Measurements from ENCODE around the gene HEXIM2. TPM values are rescaled to one million over a fixed set of nuclear protein-coding genes. Genes with fewer than 3 reads are reported as not detected.

Gene HEXIM2
- total and polyA plus RNA-seq, 2 of the 13 experiments (the other 11 are each of a cell fraction or from before 2014, with no cell fraction given) = 27.1 to 32.4 TPM

DNA sequence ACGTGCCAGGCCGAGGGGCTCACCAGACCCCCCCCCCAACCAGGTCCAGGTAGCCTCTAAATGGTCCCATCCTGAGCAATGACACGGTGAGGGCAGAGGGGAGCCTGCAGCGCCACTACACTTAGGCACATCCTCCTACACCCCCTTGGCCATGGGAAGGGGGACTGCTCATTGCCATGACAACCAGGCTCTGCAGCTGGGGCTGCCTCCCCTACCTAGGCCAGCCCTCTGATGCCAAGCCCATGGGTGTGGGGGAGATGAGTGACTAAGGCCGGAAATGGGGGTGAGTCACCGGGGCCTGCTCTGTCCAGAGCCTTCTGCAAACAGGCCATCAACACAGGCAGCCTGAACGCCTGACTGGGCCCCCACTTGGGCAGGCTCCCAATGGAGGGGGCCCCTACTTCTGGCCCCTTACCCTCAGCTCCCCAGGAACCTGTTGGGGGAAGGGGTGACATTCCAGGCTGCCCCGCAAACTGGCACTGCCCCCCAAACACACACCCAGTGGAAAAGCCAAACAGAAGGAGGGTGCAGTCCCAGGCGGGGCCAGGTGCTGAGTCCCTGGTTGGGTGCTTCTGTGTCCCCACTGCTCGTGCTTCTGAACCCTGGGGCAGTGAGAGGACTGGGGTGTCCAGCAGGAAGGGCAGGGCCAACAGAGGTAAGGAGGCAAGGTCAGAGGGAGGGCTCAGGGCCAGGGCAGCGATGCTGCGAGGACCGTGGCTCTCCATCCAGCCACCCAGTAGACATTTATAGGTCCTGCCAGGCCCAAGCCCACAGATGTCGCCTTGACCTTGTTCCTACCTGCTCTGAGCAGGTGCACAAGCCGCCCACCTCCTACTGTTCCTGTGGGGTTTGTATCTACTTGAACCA is 37.5 kb upstream of the HEXIM2 start (continued):
- TF ChIP-seq ZIK1 (CRISPR knock-in tag; IDR thresholded peaks at IDR 0.05; ENCODE audit: borderline replicate concordance, low read depth) = no peak
- TF ChIP-seq MAZ (IDR thresholded peaks at IDR 0.05; ENCODE audit: borderline replicate concordance, low read depth, low read length) = peak; percentile 53; the same call in 1 of the 2 replicates
- TF ChIP-seq MAZ (CRISPR knock-in tag; IDR thresholded peaks at IDR 0.05; ENCODE audit: low read depth) = no peak
- TF ChIP-seq ZNF383 (CRISPR knock-in tag; IDR thresholded peaks at IDR 0.05; ENCODE audit: borderline replicate concordance) = no peak
- TF ChIP-seq, protein P1, sequence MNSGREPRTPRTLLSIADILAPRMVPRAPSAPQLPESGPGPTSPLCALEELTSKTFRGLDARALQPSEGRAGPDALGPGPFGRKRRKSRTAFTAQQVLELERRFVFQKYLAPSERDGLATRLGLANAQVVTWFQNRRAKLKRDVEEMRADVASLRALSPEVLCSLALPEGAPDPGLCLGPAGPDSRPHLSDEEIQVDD (CRISPR knock-in tag; IDR thresholded peaks at IDR 0.05; ENCODE audit: borderline replicate concordance) = 0 out of 2 replicates have a peak, but pooled peaks have one; percentile 24
- peak; percentile 77; the same call in 1 of the 2 replicates for TF ChIP-seq ZNF33B (CRISPR knock-in tag; IDR thresholded peaks at IDR 0.05)
- no peak for TF ChIP-seq DNMT3B (CRISPR knock-in tag; conservative IDR thresholded peaks at IDR 0.05)
- TF ChIP-seq SMC3 (IDR thresholded peaks at IDR 0.05; ENCODE audit: low read length) = no peak
- TF ChIP-seq ZNF333 (CRISPR knock-in tag; IDR thresholded peaks at IDR 0.05; ENCODE audit: borderline replicate concordance) = no peak
- TF ChIP-seq ZNF432 (CRISPR knock-in tag; IDR thresholded peaks at IDR 0.05; ENCODE audit: borderline replicate concordance) = no peak
- no peak for TF ChIP-seq ZNF10 (CRISPR knock-in tag; IDR thresholded peaks at IDR 0.05; ENCODE audit: borderline replicate concordance, low read depth)
- TF ChIP-seq ZNF724P (CRISPR knock-in tag; IDR thresholded peaks at IDR 0.05; ENCODE audit: borderline replicate concordance) = no peak
- no peak for TF ChIP-seq BRCA1 (CRISPR knock-in tag; IDR thresholded peaks at IDR 0.05)
- TF ChIP-seq, protein P2, sequence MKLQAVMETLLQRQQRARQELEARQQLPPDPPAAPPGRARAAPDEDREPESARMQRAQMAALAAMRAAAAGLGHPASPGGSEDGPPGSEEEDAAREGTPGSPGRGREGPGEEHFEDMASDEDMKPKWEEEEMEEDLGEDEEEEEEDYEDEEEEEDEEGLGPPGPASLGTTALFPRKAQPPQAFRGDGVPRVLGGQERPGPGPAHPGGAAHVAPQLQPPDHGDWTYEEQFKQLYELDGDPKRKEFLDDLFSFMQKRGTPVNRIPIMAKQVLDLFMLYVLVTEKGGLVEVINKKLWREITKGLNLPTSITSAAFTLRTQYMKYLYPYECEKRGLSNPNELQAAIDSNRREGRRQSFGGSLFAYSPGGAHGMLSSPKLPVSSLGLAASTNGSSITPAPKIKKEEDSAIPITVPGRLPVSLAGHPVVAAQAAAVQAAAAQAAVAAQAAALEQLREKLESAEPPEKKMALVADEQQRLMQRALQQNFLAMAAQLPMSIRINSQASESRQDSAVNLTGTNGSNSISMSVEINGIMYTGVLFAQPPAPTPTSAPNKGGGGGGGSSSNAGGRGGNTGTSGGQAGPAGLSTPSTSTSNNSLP (IDR thresholded peaks at IDR 0.05; ENCODE audit: low read depth, low read length) = no peak
- TF ChIP-seq ZNF788 (CRISPR knock-in tag; IDR thresholded peaks at IDR 0.05; ENCODE audit: borderline replicate concordance) = peak; percentile 61; the same call in 1 of the 2 replicates
- peak; percentile 37; the same call in 1 of the 2 replicates for TF ChIP-seq MXD4 (CRISPR knock-in tag; IDR thresholded peaks at IDR 0.05)
- TF ChIP-seq, protein P3, sequence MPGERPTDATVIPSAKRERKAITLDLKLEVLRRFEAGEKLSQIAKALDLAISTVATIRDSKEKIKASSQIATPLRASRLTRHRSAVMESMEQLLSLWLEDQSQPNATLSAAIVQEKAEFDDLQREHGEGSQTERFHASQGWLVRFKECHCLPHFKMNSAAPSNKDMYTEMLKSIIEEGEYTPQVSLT (CRISPR knock-in tag; IDR thresholded peaks at IDR 0.05; ENCODE audit: borderline replicate concordance, low read depth) = no peak
- TF ChIP-seq ZFX (CRISPR knock-in tag; IDR thresholded peaks at IDR 0.05; ENCODE audit: low read depth) = peak; percentile 92
- TF ChIP-seq ZNF652 (CRISPR knock-in tag; IDR thresholded peaks at IDR 0.05; ENCODE audit: borderline replicate concordance, low read depth) = no peak
- TF ChIP-seq, protein P4, sequence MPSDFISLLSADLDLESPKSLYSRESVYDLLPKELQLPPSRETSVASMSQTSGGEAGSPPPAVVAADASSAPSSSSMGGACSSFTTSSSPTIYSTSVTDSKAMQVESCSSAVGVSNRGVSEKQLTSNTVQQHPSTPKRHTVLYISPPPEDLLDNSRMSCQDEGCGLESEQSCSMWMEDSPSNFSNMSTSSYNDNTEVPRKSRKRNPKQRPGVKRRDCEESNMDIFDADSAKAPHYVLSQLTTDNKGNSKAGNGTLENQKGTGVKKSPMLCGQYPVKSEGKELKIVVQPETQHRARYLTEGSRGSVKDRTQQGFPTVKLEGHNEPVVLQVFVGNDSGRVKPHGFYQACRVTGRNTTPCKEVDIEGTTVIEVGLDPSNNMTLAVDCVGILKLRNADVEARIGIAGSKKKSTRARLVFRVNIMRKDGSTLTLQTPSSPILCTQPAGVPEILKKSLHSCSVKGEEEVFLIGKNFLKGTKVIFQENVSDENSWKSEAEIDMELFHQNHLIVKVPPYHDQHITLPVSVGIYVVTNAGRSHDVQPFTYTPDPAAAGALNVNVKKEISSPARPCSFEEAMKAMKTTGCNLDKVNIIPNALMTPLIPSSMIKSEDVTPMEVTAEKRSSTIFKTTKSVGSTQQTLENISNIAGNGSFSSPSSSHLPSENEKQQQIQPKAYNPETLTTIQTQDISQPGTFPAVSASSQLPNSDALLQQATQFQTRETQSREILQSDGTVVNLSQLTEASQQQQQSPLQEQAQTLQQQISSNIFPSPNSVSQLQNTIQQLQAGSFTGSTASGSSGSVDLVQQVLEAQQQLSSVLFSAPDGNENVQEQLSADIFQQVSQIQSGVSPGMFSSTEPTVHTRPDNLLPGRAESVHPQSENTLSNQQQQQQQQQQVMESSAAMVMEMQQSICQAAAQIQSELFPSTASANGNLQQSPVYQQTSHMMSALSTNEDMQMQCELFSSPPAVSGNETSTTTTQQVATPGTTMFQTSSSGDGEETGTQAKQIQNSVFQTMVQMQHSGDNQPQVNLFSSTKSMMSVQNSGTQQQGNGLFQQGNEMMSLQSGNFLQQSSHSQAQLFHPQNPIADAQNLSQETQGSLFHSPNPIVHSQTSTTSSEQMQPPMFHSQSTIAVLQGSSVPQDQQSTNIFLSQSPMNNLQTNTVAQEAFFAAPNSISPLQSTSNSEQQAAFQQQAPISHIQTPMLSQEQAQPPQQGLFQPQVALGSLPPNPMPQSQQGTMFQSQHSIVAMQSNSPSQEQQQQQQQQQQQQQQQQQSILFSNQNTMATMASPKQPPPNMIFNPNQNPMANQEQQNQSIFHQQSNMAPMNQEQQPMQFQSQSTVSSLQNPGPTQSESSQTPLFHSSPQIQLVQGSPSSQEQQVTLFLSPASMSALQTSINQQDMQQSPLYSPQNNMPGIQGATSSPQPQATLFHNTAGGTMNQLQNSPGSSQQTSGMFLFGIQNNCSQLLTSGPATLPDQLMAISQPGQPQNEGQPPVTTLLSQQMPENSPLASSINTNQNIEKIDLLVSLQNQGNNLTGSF (CRISPR knock-in tag; IDR thresholded peaks at IDR 0.05) = no peak
